ENCODE data around the gene EIF5A.

EIF5A gene

DNA sequence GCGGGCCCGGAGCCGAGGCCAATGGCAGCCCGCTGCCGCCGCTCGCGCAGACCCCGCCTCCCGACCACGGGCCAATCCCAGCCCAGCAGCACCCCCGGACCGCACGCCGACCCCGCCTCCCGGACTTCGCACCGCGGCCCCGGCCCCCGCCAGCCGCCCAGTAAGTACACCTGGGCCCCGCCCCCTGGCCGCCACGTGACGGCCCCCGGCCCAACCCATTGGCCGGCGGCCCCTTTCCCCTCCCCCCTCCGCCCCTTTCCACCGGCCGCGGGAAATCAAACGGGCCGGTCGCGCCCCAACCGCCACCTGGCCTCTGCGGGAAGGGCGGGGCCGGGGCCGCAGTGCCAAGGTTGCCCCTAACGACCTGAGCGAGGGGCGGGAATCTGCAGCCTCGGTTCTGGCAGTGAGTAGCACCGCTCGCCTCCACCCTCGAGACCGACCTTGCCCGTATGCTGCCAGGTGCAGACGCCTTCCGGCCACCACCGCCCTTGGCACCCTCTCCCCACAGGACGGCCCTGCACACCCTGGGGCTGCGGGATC, 12.7 kb upstream of the EIF5A start, which contains the start of gene YBX2:
Gene YBX2, minus strand, starts transcription at position 26 of the 540 bp plus-strand sequence. CDS start 139 bp downstream, outside the sequence.
- H3K27ac Mint-ChIP-seq = peak within 1 kb of the TSS; percentile 50
- peaks cover 3% of the 10 kb centered on the region for H3K27me3 Mint-ChIP-seq
- H3K4me1 Mint-ChIP-seq (ENCODE audit: low read depth) = peaks cover 23% of the 10 kb centered on the region
- peak within 1 kb of the TSS; percentile 85 for H3K4me3 Mint-ChIP-seq
- H3K36me3 Mint-ChIP-seq = no peaks in the 10 kb centered on the region
- H3K9me3 Mint-ChIP-seq (ENCODE audit: low read depth) = no peaks in the 10 kb centered on the region

DNA sequence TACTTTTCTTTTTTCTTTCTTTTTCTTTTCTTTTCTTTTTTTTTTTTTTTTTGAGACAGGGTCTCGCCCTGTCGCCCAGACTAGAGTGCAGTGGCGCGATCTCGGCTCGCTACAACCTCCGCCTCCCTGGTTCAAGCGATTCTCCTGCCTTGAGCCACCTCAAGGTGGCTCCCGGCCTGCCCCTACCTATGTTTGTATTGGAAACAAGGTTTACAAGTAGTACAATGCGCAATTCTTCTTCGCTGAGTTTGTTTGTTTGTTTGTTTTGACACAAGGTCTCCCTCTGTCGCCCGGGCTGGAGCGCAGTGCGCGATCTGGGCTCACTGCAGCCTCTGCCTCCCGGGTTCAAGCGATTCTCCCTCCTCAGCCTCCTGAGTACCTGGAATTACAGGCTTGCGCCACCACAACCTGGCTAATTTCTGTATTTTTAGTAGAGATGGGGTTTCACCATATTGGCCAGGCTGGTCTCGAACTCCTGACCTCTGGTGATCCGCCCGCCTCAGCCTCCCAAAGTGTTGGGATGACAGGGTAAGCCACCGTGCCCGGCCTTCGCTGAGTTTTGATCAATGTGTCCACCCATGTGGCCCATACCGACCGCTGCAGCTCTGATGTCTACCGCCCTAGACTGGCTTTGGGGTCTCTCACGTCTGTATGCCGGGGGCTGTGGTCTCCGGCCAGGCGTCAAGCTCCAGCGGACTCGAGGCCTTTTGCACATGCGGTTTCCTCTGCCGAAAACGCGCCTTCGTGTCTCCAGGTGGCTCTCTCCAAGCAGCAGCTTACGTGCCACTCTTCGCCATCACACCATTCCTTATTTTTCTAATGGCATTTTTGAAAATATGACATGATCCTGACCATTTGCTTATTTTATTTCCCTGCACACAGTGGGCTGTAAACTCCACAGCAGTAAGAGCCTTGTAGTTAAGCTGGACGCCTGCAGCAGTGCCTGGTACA, 11.9 kb upstream of the EIF5A start:
- peak overlapping the region; percentile 85 for H3K4me3 Mint-ChIP-seq
- H3K9me3 Mint-ChIP-seq (ENCODE audit: low read depth) = no peaks in the 10 kb centered on the region
- H3K36me3 Mint-ChIP-seq = no peaks in the 10 kb centered on the region
- H3K27me3 Mint-ChIP-seq = peaks cover 3% of the 10 kb centered on the region
- H3K4me1 Mint-ChIP-seq (ENCODE audit: low read depth) = peaks cover 23% of the 10 kb centered on the region
- peak overlapping the region; percentile 50 for H3K27ac Mint-ChIP-seq

DNA sequence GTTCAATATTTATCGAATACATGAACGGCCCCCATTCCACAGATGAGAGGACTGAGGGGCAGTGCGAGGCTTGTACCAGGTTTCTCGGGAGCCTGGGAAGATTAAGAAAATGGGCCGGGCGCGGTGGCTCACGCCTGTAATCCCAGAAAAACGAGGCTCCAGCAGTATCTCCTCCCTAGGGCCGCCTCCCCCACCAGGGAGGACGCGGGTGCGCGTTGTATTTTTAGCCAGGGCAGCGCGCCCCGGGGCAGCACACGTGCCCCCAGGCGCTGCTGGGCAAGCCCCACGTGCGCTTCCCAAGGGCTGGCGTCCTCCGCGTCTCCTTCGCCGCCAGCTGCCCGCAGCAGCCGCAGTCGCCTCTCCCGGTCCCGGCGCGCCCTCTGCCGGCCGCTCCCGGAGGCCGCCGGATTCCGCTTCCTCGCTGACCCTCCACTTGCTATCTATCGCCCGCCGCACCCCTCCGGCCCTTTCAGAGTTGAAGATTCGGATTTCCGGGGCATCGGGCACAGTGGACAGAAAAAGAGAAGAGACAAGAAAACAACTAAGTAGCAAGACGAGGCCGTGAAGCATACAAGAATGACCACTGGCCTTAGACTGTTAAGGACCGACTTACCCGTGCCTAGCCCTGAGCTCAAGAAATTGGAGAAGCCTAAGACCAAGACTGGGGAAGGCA, 11.1 kb upstream of the EIF5A start:
- peaks cover 23% of the 10 kb centered on the region for H3K4me1 Mint-ChIP-seq (ENCODE audit: low read depth)
- H3K27me3 Mint-ChIP-seq = peaks cover 3% of the 10 kb centered on the region
- H3K4me3 Mint-ChIP-seq = no peak overlapping the region
- no peak overlapping the region for H3K27ac Mint-ChIP-seq
- H3K36me3 Mint-ChIP-seq = no peaks in the 10 kb centered on the region
- no peaks in the 10 kb centered on the region for H3K9me3 Mint-ChIP-seq (ENCODE audit: low read depth)

DNA sequence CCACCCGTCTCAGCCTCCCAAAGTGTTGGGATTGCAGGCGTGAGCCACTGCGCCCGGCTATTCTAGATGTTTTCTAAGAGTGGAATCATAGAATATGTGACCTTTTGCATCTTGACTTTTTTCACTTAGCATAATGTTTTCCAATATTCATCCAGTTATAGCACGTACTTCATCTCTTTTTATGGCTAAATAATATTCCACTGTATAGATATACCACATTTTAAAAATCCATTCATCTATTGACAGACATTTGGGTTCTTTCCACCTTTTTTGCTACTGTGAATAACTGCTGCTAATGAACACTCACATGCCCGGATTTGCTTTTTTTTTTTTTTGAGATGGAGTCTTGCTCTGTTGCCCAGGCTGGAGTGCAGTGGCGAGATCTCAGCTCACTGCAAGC, 3.2 kb upstream of the EIF5A start:
- H3K27ac Mint-ChIP-seq = no peak overlapping the region

DNA sequence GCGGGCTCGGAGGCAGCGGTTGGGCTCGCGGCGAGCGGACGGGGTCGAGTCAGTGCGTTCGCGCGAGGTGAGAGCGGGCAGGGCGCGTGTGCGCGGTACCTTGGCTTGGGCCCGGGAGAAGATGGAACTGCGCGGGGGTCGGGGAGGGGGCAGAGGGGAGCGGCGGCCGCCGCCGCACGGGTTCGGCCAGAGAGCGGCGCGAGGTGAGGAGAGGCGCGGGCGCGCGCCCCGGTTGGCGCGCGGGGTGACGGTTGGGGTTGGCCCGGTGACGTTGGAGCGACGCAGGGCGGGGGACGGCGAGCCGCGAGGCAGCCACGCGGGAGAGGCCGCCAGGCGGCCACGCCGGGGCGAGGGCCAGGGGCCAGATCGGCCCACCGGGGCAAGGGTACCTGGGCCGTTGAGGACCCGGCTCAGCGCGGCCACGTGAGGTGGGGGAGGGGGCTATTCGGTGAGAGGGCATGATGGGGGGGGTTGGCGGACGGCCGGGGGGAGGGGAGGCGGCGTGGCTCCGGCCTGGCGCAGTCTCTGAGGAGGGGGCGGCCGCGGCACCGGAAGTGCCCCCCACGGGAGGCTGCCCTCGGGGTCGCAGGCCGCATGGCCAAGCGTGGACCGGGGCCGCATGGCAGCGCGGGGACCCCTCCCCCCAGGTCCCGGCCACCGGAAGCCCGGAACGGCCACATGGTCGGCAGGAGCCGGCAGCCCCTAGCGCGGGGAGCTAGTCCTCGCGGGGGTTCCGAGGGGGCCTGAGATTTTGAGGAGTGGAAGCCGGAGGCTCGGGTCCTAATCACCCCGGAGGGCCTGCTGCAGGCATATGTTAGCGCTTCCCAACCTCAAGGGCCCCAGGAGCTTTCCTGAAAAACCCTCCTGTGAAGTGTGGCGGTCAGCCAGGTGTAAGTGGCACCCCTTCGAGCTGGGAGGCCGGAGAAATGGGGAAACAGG, 527 bp downstream of the EIF5A start:
- Mint-ChIP-seq H3K4me3 (peak overlapping the region; percentile 94), H3K4me1 (ENCODE audit: low read depth) (peaks cover 41% of the 10 kb centered on the region), H3K9me3 (ENCODE audit: low read depth) (no peaks in the 10 kb centered on the region), H3K27ac (peak overlapping the region; percentile 97), H3K36me3 (peaks cover 22% of the 10 kb centered on the region), H3K27me3 (no peaks in the 10 kb centered on the region)

More for the DNA sequence above, 3.2 kb upstream of the EIF5A start:
- H3K27me3 Mint-ChIP-seq = no peaks in the 10 kb centered on the region
- peaks cover 4% of the 10 kb centered on the region for H3K36me3 Mint-ChIP-seq
- H3K4me1 Mint-ChIP-seq (ENCODE audit: low read depth) = peaks cover 10% of the 10 kb centered on the region
- no peaks in the 10 kb centered on the region for H3K9me3 Mint-ChIP-seq (ENCODE audit: low read depth)
- no peak overlapping the region for H3K4me3 Mint-ChIP-seq

DNA sequence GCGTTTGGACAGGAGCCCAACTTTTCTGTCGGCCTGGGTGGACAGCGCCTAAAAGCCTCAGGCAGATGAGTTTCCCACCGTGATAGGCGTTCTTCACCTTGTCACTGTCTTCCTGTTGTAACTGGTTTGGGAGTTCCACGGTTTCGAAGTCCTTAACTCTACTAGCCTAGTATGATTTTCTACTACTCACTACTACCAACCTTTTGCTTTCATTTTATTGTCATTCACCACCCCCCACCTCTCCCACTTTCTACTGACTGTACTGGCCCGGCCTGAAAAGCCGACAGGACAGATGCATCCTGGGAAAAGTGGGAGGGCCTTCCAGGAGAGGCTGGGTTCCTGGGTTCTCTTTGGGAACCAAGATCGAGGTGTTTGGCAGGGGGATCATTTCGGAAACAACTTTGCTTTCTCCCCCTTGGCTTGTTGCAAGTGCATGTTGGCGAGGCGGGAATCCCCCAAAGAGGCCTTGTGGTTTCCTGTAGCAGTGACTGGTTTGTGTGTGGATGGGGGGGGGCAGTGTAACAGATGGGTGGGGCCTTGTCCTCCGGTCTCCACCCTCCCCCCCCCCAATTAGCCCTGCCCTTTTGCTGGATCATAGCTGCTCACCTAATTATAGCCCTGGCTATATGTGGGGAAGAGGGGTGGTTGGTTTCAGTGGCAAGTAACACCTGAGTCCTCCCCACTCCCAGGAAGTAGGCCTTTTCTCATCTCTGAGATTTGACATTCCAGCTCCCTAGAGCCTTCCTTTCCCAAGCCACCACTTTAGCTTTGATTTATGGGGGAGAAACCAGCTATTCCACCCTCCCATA, 1.4 kb downstream of the EIF5A start:
- peak overlapping the region; percentile 94 for H3K4me3 Mint-ChIP-seq
- H3K27me3 Mint-ChIP-seq = no peaks in the 10 kb centered on the region
- H3K36me3 Mint-ChIP-seq = peaks cover 23% of the 10 kb centered on the region
- no peaks in the 10 kb centered on the region for H3K9me3 Mint-ChIP-seq (ENCODE audit: low read depth)
- H3K27ac Mint-ChIP-seq = peak overlapping the region; percentile 97
- H3K4me1 Mint-ChIP-seq (ENCODE audit: low read depth) = peaks cover 50% of the 10 kb centered on the region

DNA sequence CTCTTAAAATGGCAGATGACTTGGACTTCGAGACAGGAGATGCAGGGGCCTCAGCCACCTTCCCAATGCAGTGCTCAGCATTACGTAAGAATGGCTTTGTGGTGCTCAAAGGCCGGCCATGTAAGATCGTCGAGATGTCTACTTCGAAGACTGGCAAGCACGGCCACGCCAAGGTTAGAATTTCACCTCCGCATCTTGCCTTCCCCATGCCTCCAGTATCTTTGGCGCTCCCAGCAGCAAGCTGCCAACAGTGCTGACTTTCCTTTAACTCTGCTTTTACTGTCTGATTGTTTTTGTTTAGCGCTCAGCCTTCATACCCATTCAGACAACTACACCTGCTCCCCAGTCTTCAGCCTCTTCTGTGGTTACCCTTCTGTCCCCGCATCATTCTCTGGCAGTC, 2.2 kb downstream of the EIF5A start:
- peaks cover 23% of the 10 kb centered on the region for H3K36me3 Mint-ChIP-seq
- peaks cover 57% of the 10 kb centered on the region for H3K4me1 Mint-ChIP-seq (ENCODE audit: low read depth)

DNA sequence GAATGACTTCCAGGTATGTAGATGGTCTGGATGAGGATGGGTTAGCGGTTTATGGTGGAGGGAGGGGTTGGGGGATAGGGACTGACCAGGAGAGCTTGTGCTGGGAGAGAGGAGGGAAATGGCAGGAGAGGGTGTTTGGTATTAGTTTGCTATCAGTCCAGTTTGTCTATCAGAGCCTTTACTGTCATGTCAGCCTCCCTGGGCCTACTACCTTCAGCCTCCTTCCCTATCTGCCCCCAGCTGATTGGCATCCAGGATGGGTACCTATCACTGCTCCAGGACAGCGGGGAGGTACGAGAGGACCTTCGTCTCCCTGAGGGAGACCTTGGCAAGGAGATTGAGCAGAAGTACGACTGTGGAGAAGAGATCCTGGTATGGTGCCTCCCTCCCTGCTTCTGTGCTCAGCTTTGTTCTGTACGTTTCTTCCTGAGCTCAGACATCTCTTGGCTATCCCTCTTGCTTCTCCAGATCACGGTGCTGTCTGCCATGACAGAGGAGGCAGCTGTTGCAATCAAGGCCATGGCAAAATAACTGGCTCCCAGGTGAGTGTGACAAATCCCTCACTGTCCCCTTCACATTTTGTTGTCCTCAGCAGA, 3.8 kb downstream of the EIF5A start:
- Mint-ChIP-seq H3K4me1 (ENCODE audit: low read depth) (peaks cover 58% of the 10 kb centered on the region), H3K4me3 (peak overlapping the region; percentile 94), H3K36me3 (peaks cover 23% of the 10 kb centered on the region), H3K27ac (peak overlapping the region; percentile 97), H3K9me3 (ENCODE audit: low read depth) (no peaks in the 10 kb centered on the region), H3K27me3 (no peaks in the 10 kb centered on the region)

More for the DNA sequence above, 2.2 kb downstream of the EIF5A start:
- Mint-ChIP-seq H3K27me3 (no peaks in the 10 kb centered on the region), H3K4me3 (peak overlapping the region; percentile 94), H3K27ac (peak overlapping the region; percentile 97), H3K9me3 (ENCODE audit: low read depth) (no peaks in the 10 kb centered on the region)

DNA sequence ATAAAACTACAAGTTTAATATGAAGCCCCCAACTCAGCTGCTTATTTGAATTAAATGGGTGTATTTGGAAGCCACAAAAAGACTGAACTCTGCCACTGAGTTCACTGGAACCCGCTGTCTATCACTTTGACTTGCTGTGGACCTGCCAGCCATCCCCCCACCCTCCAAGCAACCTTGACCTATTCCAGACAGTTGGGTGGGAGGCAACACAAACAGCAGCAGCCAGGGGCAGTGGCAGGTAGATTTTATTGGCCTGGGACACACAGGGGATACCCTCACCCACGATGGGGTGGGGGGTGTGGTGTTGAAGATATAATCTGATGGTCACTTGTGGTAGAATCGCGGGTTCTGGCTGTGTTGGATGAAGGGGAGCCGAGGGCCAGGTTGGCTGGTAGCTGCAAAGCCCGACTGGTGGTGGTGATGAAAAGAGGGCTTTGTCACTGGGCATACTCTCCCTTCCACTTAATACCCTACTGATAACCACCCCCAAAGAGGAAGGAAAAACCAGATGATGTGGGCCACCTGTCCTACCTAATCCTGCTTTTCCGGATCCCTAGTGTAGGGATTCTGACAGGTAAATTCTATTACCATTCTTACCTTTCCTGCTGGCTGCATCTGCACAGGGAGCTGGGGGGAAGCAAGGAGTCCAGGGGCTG, 5.1 kb downstream of the EIF5A start:
- Mint-ChIP-seq H3K36me3 (peaks cover 23% of the 10 kb centered on the region), H3K4me3 (peak overlapping the region; percentile 95)

DNA sequence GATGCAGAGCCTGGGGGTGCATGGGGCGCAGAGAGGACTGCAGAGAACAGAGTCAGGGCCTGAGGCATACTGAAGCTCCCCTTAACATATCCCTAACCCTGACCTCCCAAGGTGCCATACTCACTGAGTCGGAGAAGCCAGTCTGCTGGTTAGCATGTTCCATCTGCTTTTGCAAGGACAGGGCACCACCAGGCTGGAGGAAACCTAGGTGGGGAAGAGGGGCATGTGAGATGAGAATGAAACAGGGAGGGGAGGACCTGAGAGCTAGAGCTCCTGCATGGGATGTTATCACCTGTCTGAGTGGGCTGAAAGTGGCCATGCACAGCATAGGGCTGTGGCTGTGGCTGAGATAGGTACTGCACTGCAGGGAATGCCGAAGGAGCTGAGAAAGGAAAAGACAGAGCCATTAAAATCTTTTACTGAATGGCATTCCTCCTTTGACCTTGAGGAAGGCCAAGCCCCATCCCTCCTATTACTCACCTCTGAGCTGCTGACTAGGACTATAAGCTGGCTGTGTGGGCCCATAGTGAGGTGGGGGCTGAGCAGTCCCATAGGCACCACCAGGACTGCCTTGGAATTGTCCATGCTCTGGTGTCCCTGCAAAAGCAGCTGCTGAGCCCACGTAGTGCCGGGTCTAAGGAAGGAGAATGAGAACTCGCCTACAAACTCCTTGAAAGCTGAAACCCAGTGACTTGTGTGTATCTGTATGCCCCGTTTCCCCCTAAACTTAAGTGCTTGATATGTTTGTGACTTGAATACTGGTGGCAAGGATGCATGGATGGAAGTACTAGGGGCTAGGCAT, 5.9 kb downstream of the EIF5A start:
- Mint-ChIP-seq H3K36me3 (peaks cover 23% of the 10 kb centered on the region), H3K27ac (peak overlapping the region; percentile 92), H3K4me3 (peak overlapping the region; percentile 95), H3K27me3 (no peaks in the 10 kb centered on the region), H3K4me1 (ENCODE audit: low read depth) (peaks cover 57% of the 10 kb centered on the region), H3K9me3 (ENCODE audit: low read depth) (no peaks in the 10 kb centered on the region)

More for the DNA sequence above, 5.1 kb downstream of the EIF5A start:
- peaks cover 57% of the 10 kb centered on the region for H3K4me1 Mint-ChIP-seq (ENCODE audit: low read depth)
- H3K9me3 Mint-ChIP-seq (ENCODE audit: low read depth) = no peaks in the 10 kb centered on the region
- peak overlapping the region; percentile 92 for H3K27ac Mint-ChIP-seq
- H3K27me3 Mint-ChIP-seq = no peaks in the 10 kb centered on the region

DNA sequence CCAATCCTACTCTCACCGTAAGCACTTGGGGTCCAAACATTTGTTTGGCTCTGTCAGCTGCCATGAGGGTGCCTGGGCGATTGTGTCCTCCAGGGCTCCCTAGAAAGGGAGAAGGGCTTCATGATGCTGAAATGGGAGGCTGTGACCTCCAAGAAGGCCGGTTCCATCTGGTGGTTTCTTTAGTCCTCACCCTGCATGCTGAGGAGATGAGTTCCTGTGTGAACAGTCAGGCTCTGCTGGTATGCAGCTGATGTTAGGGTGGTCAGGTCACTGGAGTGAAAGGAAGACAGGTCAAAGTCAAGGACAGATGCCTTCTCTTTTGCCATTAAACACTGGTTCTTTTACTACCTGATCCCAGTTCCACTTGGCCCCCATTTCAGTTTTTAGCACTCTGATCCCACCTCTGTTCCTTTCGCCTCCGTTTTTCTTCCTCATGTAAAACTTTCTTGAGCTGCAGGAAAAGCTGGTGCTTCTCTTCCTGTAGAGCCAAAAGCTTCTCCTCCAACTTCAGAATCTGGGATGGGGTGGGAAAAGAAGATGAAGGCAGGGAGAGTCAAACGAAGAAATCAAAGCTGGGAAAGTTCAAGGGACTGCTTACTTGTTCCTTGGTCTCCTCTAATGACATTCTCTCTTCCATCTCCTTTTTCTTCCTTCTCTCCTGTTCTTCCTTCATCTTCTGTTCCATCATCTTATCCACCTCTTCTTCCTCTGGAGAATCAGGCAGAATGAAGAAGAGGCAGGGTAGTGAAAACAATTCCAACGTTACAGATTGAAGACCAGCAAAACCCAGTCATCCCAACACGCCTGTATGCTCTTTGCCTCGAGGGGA, 6.7 kb downstream of the EIF5A start:
- H3K9me3 Mint-ChIP-seq (ENCODE audit: low read depth) = no peaks in the 10 kb centered on the region
- H3K4me1 Mint-ChIP-seq (ENCODE audit: low read depth) = peaks cover 53% of the 10 kb centered on the region
- peaks cover 20% of the 10 kb centered on the region for H3K36me3 Mint-ChIP-seq
- H3K27me3 Mint-ChIP-seq = no peaks in the 10 kb centered on the region
- peak overlapping the region; percentile 95 for H3K4me3 Mint-ChIP-seq
- peak overlapping the region; percentile 92 for H3K27ac Mint-ChIP-seq
